ENCODE results near the gene NAT14. TPM values are rescaled to one million over a fixed set of nuclear protein-coding genes. Genes with fewer than 3 reads are reported as not detected.
"Not testable (repeated sequence)": the region's sequence is repeated elsewhere in the genome, so short reads cannot be mapped to it uniquely, and the experiment has no call there.

The NAT14 gene, protein sequence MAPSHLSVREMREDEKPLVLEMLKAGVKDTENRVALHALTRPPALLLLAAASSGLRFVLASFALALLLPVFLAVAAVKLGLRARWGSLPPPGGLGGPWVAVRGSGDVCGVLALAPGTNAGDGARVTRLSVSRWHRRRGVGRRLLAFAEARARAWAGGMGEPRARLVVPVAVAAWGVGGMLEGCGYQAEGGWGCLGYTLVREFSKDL
- total RNA-seq = 4.6 TPM

DNA sequence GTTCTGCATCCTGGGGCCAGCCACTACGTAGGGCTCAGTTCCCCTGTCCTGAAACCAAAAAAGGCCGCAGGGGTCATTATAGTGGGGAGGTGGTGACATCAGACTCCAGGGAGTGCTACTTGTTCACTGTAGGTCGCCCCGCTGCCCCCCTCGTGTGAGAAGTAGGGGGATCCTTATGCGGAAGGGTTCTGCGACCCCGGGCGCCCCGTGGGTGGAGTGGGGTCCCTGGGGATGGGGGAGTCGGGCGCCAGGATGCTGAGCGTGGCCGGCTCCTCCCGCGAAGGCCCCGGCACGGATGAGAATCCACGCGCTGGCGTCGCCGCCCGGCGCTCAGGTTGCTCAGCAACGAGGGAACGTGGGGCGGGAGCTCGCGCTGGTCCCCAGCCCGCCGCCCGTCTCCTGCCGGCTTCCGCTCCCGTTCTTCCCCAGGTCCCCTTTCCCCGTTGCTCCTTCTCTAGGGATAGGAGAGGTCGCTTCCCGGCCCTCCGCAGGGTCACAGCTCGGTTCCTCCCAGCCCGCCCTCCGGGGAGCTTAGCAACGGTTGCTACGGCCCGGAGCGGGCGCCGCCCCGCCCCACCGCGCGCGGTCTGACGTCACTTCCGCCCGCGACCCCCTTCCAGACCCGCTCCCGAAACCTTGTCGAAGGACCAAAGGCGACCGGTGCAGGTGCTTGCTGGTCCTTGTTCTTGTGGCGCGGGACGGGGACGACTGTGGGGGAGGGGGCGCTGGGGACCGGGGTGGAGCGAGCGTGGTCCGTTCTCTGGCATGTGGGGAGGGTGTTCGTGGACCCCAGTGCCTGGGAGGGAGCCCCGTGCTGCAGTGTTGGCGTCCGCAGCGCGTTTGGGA lies at the start of gene NAT14:
Gene NAT14, plus strand, starts transcription at position 596 of the 846 bp plus-strand sequence. CDS start 521 bp downstream, outside the sequence.
- no peak for DNase-seq (ENCODE audit: low spot score)

GRCh38 chr19:55436847-55437246 lies 48.1 kb upstream of the NAT14 start:
- ATAC-seq (no peak), DNase-seq (ENCODE audit: low spot score) (no peak)

More for the DNA sequence above, at the start of gene NAT14:
- peak; percentile 30 for ATAC-seq

DNA sequence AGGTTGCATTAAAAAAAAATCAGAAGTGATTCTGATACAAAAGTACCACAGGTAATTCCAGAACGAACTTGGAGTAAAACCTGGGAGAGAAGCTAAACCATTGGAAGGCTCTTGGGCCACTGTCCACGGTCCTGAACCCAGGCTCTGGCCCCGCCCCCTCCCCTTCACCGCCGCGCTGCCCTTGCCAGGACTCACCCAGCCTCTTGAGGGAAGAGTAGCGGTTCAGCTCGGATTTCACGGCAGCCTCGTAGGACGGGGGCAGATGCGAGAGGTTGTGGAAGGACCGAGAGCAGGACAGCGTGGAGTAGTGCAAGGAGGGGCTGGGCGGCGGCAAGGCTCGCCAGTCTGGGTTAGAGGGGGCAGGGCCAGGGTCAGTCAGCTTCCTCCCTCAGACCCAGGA lies 47.6 kb upstream of the NAT14 start:
- DNase-seq (ENCODE audit: low spot score) = peak; percentile 52

DNA sequence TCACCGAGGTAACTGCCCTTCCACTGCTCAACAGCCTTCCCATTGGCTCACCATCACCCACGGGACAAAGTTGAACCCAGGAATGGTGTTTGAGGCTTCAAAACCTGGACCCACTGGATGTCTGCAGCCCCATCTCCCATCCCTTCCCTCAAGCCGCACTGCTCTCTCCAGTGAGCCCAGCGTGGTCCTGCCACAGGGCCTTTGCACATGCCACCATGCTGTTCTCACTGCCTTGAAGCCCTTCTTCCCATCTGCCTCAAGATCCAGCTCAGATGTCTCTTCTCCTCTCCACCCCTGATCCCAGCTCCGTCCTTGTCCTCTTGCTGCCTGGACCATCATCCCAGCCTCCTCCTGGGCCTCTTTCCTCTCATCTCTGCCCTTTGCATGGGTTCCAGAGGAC lies 45.9 kb upstream of the NAT14 start:
- DNase-seq (ENCODE audit: low spot score) (no peak), ATAC-seq (no peak)

More for the DNA sequence above, 47.6 kb upstream of the NAT14 start:
- peak; percentile 90 for ATAC-seq

DNA sequence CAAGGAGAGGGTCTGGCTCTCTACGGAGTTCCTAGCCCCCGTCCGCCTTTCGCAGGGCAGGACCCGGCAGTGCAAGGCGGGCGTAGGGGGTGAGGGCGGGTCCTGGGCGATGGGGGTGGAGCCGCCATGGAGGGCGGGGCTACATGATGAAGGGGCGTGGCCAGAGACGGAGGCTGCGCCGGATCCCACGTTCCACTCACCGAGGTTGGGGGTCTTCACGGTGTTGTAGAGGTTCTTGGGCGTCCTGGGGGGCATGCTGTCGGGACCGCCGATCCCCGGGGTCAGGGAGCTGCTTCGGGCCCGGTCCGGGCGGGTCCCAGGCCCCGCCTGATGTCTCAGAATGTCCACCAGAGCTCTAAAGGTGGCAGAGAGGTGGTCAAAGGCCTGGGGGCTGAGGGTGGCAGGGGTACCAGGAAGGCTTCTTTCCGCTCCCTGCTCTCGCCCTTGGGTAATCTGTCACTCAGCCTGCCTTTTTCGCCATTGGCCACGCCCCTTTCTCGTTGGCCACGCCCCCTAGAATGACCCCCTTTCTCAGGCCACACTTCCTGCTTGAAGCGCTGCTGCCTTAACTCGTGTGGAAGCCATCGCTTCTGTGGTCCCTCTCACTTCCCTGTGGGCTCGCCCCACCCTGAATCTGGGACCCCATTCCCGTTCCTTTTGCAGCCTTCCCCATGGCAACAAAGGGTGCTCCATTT lies 44.4 kb upstream of the NAT14 start:
- ATAC-seq (no peak), DNase-seq (ENCODE audit: low spot score) (no peak)

GRCh38 chr19:55441319-55441691 lies 43.7 kb upstream of the NAT14 start:
- ATAC-seq (no peak), DNase-seq (ENCODE audit: low spot score) (no peak)

DNA sequence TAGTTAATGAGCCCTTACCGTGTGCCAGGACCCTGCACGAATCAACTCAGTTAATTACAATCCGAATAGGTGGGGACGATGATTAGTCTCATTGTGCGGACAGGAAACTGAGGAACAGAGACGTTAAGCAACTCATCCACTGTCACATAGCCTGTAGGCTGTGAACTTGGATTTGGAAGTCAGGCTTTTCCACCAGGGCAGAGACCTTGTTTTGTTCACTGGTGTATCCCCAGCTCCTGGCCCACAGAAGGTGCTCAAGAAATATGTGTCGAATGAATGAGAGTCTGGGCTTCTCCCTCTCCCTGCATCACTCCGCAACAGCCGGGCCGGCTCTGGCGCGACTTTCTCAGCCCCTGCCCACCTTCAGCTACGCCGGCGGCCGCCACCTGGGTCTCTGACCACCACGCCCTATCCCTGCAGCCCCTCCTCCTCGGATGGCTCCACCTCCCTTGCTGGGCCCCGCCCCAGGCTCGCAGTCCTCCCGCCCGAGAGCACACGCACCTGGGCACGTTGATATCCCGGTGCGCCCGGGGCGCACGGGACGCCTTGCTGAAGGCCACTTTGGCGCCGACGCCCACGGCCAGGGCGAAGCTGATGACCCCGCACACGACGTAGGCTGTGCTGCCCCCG lies 43.2 kb upstream of the NAT14 start:
- ATAC-seq (no peak), DNase-seq (ENCODE audit: low spot score) (no peak)

- DNase-seq (ENCODE audit: low spot score) = no peak
- peak; percentile 17 for ATAC-seq
Measured at GRCh38 chr19:55442372-55442961, 42.5 kb upstream of the NAT14 start.

DNA sequence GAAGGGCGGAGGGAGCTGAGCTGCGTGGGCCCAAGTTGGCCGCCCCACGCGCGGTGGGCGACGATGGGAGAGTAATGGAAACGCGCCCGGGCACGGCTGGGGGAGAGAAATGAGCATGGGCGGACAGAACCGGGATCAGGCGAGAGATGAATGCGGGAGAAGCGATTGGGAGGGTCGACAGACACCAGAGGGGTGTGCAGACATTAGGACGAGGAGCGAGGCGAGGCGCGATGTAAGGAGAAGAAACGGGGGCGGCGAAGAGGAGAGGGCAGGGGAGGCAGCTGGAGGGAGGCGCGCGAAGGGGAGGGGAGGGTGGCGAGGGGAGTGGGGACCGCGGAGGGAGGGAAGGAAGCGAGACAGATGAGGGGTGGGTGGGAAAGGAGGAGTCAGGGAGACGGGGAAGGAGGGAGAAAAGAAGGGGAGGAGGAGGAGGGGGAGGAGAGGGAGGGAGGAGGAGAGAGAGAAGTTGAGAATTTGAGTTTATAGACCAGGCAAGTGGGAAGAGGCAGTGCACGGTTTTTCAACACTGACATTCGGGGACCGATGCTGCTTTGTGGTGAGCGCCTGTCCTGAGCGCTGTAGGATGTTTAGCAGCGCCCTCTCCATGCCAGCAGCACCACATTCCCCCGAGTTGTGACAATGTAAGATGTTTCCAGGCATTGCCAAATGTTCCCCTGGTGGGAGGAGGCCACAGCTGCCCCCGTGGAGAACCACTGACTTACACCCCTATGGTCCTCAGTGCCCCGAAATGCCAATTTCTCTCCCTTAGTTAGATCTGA lies 41.8 kb upstream of the NAT14 start, which contains the start of gene SHISA7:
Gene SHISA7, minus strand, starts transcription at position 256 of the 779 bp plus-strand sequence. CDS start 437 bp downstream, outside the sequence.
- DNase-seq (ENCODE audit: low spot score) = no peak

GRCh38 chr19:55443824-55444480 lies 41.0 kb upstream of the NAT14 start:
- DNase-seq (ENCODE audit: low spot score) (no peak), ATAC-seq (no peak)

More for the DNA sequence above, 41.8 kb upstream of the NAT14 start, which contains the start of gene SHISA7:
- no peak for ATAC-seq

GRCh38 chr19:55444646-55445045 lies 40.3 kb upstream of the NAT14 start:
- ATAC-seq = no peak
- no peak for DNase-seq (ENCODE audit: low spot score)

DNA sequence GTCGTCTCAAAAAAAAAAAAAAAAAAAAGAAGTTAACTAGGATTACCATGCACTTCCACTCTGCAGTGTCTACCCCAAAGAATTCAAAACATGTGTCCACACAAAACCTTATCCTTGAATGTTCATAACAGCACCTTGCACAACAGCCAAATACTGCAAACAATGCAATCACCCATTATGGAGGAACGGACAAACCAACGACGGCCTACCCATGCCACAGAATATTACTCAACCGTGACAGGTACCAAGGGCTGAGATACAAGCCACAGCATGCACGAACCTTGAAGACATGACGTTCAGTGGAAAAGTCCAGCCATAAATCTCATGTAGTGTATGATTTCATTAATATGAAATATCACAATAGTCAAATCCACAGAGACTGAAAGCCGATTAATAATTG lies 38.9 kb upstream of the NAT14 start:
- ATAC-seq (no peak), DNase-seq (ENCODE audit: low spot score) (no peak)

GRCh38 chr19:55447421-55448174 lies 37.4 kb upstream of the NAT14 start:
- DNase-seq (ENCODE audit: low spot score) = peak; percentile 46
- peak; percentile 59 for ATAC-seq

GRCh38 chr19:55448175-55448490 lies 36.9 kb upstream of the NAT14 start:
- DNase-seq (ENCODE audit: low spot score); ATAC-seq: not testable (repeated sequence)

DNA sequence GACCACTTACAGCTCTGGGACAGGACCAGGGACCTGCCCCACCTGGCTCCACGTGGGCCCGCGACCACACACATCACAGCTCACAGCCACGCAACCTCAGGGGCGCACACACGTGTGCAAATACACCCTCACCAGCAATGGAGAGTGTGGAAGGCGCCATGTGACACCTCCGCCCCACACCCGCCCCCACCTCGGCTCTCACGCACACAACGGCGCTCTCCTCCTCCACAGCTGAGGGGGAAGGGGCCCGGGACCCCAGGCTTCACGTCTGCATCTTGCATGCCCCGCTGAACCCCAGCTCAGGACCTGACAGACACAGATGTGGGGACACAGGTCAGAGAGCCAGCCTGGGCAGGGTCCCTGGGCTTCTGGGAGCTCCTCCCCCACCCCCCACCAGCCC lies 35.5 kb upstream of the NAT14 start:
- DNase-seq (ENCODE audit: low spot score) (no peak), ATAC-seq (no peak)

DNA sequence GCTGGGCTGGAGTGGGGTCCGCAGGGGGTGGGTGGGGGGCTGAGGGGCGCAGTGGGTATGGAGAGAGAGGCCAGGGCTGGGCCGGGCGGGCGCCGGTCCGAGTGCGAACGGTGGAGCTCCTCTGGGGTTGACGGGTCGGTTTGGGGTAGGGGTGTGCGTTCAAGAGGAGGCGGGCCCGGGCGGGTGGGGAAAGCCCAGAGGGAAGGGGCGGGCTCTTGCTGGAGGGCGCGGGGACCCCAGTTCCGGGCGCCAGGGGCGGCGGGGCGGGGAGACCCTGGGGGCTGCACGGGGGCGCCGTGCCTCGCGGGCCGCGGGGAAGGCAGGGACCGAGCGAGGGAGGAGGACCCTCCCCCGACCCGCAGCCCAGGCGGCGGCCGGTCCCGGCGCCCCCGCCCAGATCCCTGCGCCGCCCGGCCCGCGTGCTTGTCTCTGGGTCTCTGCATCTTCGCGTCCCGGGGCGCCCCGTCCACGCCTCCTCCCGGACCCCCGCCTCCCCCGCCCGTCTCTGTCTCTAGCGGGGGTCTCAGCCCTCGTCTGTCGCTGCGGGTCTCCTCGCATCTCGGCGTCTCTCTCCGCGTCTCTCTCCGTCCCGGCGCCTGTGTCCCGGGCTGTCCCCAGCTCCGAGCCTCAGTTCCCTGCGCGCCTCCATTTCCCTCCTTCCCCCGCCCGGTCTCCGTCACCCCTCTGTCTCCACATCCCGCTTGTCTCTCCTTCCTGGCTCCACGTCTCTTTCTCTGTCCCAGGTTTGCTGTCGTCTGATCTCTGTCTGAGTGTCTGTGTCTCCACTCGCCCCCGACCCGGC lies 33.6 kb upstream of the NAT14 start:
- DNase-seq (ENCODE audit: low spot score) = no peak

DNA sequence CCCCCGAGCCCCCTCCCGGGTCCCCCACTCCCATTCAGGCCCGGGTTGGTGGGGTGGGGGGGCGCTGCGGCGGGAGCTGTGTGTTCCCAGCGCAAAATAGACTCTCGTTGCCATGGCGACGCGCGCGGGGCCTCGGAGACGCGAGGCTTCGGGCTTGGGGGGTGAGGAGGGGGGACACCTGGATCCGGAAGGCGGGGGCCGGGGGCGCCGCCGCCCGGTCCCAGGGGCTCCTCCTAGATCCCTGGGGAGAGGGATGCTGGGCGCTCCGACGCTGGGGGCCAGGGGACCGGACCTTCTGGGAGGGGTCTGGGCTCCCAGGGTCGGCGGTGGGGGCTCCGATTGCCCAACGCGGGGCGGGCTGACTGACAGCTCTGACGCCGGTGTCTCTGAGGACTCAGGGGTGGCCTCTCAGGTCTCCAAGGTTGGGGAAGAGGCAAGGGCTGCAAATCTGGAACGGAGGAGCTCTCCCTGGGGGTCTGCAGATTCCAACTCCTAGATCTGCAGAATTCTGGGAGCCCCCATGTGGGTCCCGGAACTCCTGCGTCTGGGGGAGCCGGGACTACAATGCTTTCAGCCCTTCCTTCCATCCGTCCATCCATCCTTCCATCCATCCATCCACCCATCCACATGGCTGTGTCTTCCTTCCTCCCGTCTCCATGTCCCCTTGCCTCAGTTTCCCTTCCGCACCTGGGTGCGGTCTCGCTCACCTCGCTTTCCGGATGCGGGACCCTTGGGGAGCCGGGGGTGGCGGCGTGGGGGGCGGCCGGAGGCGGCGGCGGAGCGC lies 32.8 kb upstream of the NAT14 start:
- DNase-seq (ENCODE audit: low spot score) = no peak
- no peak for ATAC-seq

More for the DNA sequence above, 33.6 kb upstream of the NAT14 start:
- ATAC-seq = no peak
